GM06990 (cell line): ENCODE data around the gene SUB1.
"Not testable (repeated sequence)": the region's sequence is repeated elsewhere in the genome, so short reads cannot be mapped to it uniquely, and the experiment has no call there.

ENCODE experiments used
- DNase-seq: peaks from one replicate; pipeline ENCODE4 v3.0.0-alpha.2; 2011; ENCODE audit not compliant: insufficient read length; ENCODE audit errors: extremely low read depth
- H3K27me3 ChIP-seq: replicated peaks from 2 replicates; pipeline ENCODE4 v1.6.0; 2011; ENCODE audit warnings: low read length; ENCODE audit not compliant: control insufficient read depth, insufficient read depth
- H3K36me3 ChIP-seq: 2 replicates; pipeline ENCODE4 v1.5.1; 2011; ENCODE audit warnings: low read length; ENCODE audit not compliant: control insufficient read depth, insufficient read depth
- H3K4me3 ChIP-seq: replicated peaks from 2 replicates; pipeline ENCODE4 v1.5.1; 2011; ENCODE audit warnings: low read depth, mild to moderate bottlenecking, control low read depth, low read length
- CTCF ChIP-seq: IDR thresholded peaks from 2 replicates; pipeline ENCODE4 v1.5.1; 2011; ENCODE audit warnings: low read length, control low read depth, mild to moderate bottlenecking, inconsistent platforms; ENCODE audit not compliant: insufficient read depth, poor library complexity, severe bottlenecking

The SUB1 gene

GRCh38 chr5:32625106-32625505 is 39.7 kb downstream of the SUB1 start:
- no peak for DNase-seq
- Histone ChIP-seq H3K4me3 (no peak overlapping the region), H3K27me3 (no peaks in the 10 kb centered on the region), H3K36me3 (no peaks in the 10 kb centered on the region)
- TF ChIP-seq CTCF, result no peak

GRCh38 chr5:32625547-32625946 is 40.2 kb downstream of the SUB1 start:
- TF ChIP-seq CTCF, result no peak
- Histone ChIP-seq H3K4me3 (no peak overlapping the region), H3K36me3 (no peaks in the 10 kb centered on the region), H3K27me3 (no peaks in the 10 kb centered on the region)
- no peak for DNase-seq

DNA sequence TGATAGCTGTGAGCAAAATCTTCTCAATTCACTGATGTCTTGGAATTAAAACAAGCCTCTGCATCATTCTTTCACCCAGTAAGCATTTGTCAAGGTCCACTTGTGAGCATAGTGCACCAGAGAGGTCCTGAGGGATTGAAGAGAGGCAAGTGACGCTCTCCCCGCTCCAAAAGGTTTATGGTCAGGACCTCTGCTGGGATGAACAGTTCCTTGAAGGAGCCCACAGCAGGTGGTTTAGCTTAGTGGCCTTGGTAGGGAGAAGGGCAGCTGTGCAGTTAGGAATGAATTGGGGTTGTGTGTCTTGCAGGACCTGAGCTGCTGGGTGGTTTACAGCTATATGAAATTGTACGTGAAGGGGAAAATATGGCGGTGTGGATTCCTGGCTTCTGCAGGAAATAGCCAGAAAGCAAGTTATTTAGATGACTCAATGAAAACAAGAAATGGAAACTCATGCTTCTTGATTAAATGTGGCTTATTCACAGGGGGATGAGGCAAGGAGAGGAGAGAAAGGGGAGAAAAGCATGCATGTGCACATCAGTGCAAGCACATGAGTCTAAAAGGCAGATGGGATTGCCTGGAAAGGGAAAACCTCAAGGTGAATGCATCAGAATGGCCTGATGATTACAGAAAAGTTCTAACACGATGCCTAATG is 42.0 kb downstream of the SUB1 start:
- Histone ChIP-seq H3K27me3 (no peaks in the 10 kb centered on the region), H3K36me3 (no peaks in the 10 kb centered on the region), H3K4me3 (no peak overlapping the region)
- no peak for DNase-seq
- no peak for TF ChIP-seq CTCF

GRCh38 chr5:32628049-32628844 is 42.9 kb downstream of the SUB1 start:
- DNase-seq, result no peak
- H3K4me3 ChIP-seq, result no peak overlapping the region
- H3K27me3 ChIP-seq, result no peaks in the 10 kb centered on the region
- no peaks in the 10 kb centered on the region for H3K36me3 ChIP-seq
- TF ChIP-seq CTCF, result no peak

DNA sequence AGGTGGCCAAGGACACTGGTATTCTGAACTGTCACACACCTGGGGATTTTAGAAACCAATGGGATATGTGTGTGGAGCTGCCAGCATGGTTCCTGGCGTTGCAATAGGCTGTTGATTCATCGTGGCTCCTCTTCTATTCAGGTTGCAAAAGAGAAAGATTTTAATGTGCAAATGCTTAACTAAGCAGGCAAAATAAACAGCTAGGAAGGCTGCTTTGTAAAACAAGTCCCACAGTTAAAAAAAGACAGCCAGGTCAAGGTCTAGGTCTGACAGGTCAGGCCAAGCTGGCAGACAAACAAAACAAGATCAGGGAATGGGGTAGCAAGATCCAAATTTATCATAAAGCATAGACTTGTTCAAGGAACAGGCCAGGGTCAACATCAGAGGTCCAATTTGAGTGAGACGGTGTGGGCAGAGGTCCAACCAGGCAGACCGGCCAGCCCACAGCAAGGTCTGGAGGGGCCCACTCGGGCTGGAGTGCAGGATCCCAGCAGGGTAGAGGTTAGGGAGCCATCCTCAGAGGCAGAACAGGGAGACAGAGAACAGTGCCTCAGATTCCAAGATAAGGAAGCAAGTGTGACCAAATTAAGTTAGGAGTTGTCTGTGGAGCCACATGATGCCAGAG is 45.6 kb downstream of the SUB1 start:
- Histone ChIP-seq H3K36me3 (no peaks in the 10 kb centered on the region), H3K27me3 (no peaks in the 10 kb centered on the region), H3K4me3 (no peak overlapping the region)
- no peak for TF ChIP-seq CTCF
- no peak for DNase-seq

DNA sequence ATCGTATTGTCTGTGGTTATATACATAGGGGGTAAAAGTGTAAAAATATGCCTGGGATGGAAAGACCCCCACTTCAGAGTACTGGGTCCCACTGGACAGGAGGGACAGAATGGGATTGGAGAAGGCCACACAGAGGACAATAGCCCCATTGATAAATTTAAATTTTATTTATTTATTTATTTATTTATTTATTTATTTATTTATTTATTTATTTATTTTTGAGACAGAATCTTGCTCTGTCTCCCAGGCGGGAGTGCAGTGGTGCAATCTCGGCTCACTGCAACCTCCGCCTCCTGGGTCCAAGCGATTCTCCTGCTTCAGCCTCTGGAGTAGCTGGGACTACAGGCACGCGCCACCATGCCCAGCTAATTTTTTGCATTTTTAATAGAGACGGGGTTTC is 47.7 kb downstream of the SUB1 start:
- H3K4me3 ChIP-seq, H3K36me3 ChIP-seq, DNase-seq, H3K27me3 ChIP-seq: not testable (repeated sequence)
